WTC11 (cell line): ENCODE measurements around the gene SSR1.

ENCODE experiments used
- ELF4 ChIP-seq: sonication (generic); formaldehyde crosslinking; IDR thresholded peaks from 2 replicates; pipeline ENCODE4 v1.8.1; 2022; ENCODE audit warnings: low read depth, mild to moderate bottlenecking, moderate library complexity, missing genetic modification reagents
- IRF1 ChIP-seq: sonication (generic); formaldehyde crosslinking; IDR thresholded peaks from 2 replicates; pipeline ENCODE4 v1.8.0; 2023; ENCODE audit warnings: missing genetic modification reagents
- NFYB ChIP-seq: sonication (generic); formaldehyde crosslinking; conservative IDR thresholded peaks from 2 replicates; pipeline ENCODE4 v1.8.0; 2022; ENCODE audit warnings: low read depth, missing genetic modification reagents
- NR3C1 ChIP-seq: sonication (generic); formaldehyde crosslinking; conservative IDR thresholded peaks from 2 replicates; pipeline ENCODE4 v1.8.1; 2023; ENCODE audit warnings: low read depth, mild to moderate bottlenecking, missing genetic modification reagents
- SMAD3 ChIP-seq: sonication (generic); formaldehyde crosslinking; IDR thresholded peaks from 2 replicates; pipeline ENCODE4 v1.8.0; 2022; ENCODE audit warnings: missing genetic modification reagents, mild to moderate bottlenecking, borderline replicate concordance
- SP1 ChIP-seq: sonication (generic); formaldehyde crosslinking; conservative IDR thresholded peaks from 2 replicates; pipeline ENCODE4 v1.8.1; 2022; ENCODE audit warnings: missing genetic modification reagents
- USF2 ChIP-seq: sonication (generic); formaldehyde crosslinking; IDR thresholded peaks from 2 replicates; pipeline ENCODE4 v1.8.1; 2023; ENCODE audit warnings: mild to moderate bottlenecking, missing genetic modification reagents, moderate library complexity
- ZNF263 ChIP-seq: sonication (generic); formaldehyde crosslinking; IDR thresholded peaks from 2 replicates; pipeline ENCODE4 v1.8.1; 2022; ENCODE audit warnings: low read depth, mild to moderate bottlenecking, moderate library complexity, missing genetic modification reagents
- TF ChIP-seq, protein P1 (sequence below): sonication (generic); formaldehyde crosslinking; IDR thresholded peaks from 2 replicates; pipeline ENCODE4 v1.8.1; 2022; ENCODE audit warnings: low read depth, mild to moderate bottlenecking, moderate library complexity, missing genetic modification reagents, borderline replicate concordance
- TF ChIP-seq, protein P2 (sequence below): fragments of 200-600 bp; IDR thresholded peaks from 2 replicates; pipeline ENCODE4 v1.8.0; 2022; ENCODE audit warnings: antibody characterized with exemption
- TF ChIP-seq, protein P3 (sequence below): sonication (generic); formaldehyde crosslinking; IDR thresholded peaks from 2 replicates; pipeline ENCODE4 v1.8.1; 2022; ENCODE audit warnings: missing genetic modification reagents, borderline replicate concordance
- TF ChIP-seq, protein P4 (sequence below): sonication (generic); formaldehyde crosslinking; IDR thresholded peaks from 2 replicates; pipeline ENCODE4 v1.8.0; 2023; ENCODE audit warnings: missing genetic modification reagents, mild to moderate bottlenecking, borderline replicate concordance
- TF ChIP-seq, protein P5 (sequence below): sonication (generic); formaldehyde crosslinking; IDR thresholded peaks from 2 replicates; pipeline ENCODE4 v1.8.1; 2022; ENCODE audit warnings: mild to moderate bottlenecking, moderate library complexity, missing genetic modification reagents

DNA sequence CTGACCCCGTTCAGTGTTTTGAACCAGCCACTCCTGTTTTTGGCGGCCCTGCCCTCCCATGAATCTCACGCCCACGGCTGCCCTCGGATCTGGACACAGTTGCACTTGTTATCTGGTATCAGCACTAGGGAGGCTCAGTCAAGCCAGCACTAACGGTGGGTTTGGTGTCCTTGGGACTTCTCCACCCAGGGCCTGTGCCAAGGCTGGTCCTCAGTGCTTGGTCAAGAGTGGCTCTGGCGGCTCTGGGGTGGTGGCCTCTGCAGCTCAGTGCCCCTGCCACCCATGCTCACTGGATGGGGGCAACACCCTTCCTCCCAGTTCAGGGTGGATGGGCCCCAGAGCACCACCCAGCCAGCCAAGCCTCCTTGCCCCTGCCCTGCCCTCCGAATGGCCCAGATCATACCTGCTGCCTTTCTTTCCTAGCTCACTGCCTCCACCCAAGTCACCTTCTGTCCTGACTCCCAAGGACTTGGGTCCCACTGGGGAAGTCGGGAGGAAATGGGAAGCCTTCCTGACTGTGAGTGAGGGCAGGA is 54.7 kb downstream of the SSR1 start:
- TF ChIP-seq IRF1, result no peak
- no peak for TF ChIP-seq ELF4 (CRISPR knock-in tag)
- no peak for TF ChIP-seq NFYB (CRISPR knock-in tag)
- TF ChIP-seq, protein P1, sequence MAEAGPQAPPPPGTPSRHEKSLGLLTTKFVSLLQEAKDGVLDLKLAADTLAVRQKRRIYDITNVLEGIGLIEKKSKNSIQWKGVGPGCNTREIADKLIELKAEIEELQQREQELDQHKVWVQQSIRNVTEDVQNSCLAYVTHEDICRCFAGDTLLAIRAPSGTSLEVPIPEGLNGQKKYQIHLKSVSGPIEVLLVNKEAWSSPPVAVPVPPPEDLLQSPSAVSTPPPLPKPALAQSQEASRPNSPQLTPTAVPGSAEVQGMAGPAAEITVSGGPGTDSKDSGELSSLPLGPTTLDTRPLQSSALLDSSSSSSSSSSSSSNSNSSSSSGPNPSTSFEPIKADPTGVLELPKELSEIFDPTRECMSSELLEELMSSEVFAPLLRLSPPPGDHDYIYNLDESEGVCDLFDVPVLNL (CRISPR knock-in tag), result no peak
- TF ChIP-seq, protein P2, sequence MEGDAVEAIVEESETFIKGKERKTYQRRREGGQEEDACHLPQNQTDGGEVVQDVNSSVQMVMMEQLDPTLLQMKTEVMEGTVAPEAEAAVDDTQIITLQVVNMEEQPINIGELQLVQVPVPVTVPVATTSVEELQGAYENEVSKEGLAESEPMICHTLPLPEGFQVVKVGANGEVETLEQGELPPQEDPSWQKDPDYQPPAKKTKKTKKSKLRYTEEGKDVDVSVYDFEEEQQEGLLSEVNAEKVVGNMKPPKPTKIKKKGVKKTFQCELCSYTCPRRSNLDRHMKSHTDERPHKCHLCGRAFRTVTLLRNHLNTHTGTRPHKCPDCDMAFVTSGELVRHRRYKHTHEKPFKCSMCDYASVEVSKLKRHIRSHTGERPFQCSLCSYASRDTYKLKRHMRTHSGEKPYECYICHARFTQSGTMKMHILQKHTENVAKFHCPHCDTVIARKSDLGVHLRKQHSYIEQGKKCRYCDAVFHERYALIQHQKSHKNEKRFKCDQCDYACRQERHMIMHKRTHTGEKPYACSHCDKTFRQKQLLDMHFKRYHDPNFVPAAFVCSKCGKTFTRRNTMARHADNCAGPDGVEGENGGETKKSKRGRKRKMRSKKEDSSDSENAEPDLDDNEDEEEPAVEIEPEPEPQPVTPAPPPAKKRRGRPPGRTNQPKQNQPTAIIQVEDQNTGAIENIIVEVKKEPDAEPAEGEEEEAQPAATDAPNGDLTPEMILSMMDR, result no peak
- TF ChIP-seq SMAD3 (CRISPR knock-in tag), result no peak
- TF ChIP-seq, protein P3, sequence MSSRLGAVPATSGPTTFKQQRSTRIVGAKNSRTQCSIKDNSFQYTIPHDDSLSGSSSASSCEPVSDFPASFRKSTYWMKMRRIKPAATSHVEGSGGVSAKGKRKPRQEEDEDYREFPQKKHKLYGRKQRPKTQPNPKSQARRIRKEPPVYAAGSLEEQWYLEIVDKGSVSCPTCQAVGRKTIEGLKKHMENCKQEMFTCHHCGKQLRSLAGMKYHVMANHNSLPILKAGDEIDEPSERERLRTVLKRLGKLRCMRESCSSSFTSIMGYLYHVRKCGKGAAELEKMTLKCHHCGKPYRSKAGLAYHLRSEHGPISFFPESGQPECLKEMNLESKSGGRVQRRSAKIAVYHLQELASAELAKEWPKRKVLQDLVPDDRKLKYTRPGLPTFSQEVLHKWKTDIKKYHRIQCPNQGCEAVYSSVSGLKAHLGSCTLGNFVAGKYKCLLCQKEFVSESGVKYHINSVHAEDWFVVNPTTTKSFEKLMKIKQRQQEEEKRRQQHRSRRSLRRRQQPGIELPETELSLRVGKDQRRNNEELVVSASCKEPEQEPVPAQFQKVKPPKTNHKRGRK, result no peak
- no peak for TF ChIP-seq NR3C1 (CRISPR knock-in tag)
- no peak for TF ChIP-seq USF2 (CRISPR knock-in tag)
- TF ChIP-seq, protein P4, sequence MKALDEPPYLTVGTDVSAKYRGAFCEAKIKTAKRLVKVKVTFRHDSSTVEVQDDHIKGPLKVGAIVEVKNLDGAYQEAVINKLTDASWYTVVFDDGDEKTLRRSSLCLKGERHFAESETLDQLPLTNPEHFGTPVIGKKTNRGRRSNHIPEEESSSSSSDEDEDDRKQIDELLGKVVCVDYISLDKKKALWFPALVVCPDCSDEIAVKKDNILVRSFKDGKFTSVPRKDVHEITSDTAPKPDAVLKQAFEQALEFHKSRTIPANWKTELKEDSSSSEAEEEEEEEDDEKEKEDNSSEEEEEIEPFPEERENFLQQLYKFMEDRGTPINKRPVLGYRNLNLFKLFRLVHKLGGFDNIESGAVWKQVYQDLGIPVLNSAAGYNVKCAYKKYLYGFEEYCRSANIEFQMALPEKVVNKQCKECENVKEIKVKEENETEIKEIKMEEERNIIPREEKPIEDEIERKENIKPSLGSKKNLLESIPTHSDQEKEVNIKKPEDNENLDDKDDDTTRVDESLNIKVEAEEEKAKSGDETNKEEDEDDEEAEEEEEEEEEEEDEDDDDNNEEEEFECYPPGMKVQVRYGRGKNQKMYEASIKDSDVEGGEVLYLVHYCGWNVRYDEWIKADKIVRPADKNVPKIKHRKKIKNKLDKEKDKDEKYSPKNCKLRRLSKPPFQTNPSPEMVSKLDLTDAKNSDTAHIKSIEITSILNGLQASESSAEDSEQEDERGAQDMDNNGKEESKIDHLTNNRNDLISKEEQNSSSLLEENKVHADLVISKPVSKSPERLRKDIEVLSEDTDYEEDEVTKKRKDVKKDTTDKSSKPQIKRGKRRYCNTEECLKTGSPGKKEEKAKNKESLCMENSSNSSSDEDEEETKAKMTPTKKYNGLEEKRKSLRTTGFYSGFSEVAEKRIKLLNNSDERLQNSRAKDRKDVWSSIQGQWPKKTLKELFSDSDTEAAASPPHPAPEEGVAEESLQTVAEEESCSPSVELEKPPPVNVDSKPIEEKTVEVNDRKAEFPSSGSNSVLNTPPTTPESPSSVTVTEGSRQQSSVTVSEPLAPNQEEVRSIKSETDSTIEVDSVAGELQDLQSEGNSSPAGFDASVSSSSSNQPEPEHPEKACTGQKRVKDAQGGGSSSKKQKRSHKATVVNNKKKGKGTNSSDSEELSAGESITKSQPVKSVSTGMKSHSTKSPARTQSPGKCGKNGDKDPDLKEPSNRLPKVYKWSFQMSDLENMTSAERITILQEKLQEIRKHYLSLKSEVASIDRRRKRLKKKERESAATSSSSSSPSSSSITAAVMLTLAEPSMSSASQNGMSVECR (CRISPR knock-in tag), result no peak
- no peak for TF ChIP-seq SP1
- TF ChIP-seq, protein P5, sequence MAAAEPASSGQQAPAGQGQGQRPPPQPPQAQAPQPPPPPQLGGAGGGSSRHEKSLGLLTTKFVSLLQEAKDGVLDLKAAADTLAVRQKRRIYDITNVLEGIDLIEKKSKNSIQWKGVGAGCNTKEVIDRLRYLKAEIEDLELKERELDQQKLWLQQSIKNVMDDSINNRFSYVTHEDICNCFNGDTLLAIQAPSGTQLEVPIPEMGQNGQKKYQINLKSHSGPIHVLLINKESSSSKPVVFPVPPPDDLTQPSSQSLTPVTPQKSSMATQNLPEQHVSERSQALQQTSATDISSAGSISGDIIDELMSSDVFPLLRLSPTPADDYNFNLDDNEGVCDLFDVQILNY (CRISPR knock-in tag), result no peak
- no peak for TF ChIP-seq ZNF263 (CRISPR knock-in tag)
